H1 (cell line): ENCODE data around the gene LPP. TPM values are rescaled to one million over a fixed set of nuclear protein-coding genes. Genes with fewer than 3 reads are reported as not detected.

Experiments used
- CTCF ChIA-PET: fragments of 300-600 bp; sonication (Branson Sonifier 250); formaldehyde crosslinking; loops from one replicate; lab custom pipeline; 2021; ENCODE audit not compliant: partially characterized antibody; lab: Charles Lee
- POLR2A ChIA-PET: fragments of 300-600 bp; sonication (Branson Sonifier 250); formaldehyde crosslinking; loops from one replicate; lab custom pipeline; 2021; ENCODE audit warnings: inconsistent platforms; ENCODE audit not compliant: partially characterized antibody; lab: Charles Lee
- DNase-seq, 2 experiments: peaks; one replicate each; pipeline versions ENCODE4 v3.0.0 to v3.0.0-alpha.2; 2010 to 2022; ENCODE audit warnings: low spot score in 2 of 2, low read depth in 1 of 2, mixed read lengths in 1 of 2
- FAIRE-seq: peaks from 2 replicates; lab custom pipeline; 2011; peaks lifted over from hg19 to GRCh38; lab: Jason Lieb, UNC
- H2AFZ ChIP-seq: 2 replicates; pipeline ENCODE4 v1.8.1; 2012; ENCODE audit warnings: low read length, inconsistent platforms
- H2AK5ac ChIP-seq: 2 replicates; pipeline ENCODE4 v1.6.1; 2013; ENCODE audit warnings: low read depth, low read length
- H2BK120ac ChIP-seq: replicated peaks from 2 replicates; pipeline ENCODE3; 2013; ENCODE audit warnings: low read depth, low read length, inconsistent platforms
- H2BK12ac ChIP-seq: 2 replicates; pipeline ENCODE4 v1.6.1; 2013; ENCODE audit warnings: low read depth, low read length
- H2BK15ac ChIP-seq: 2 replicates; pipeline ENCODE4 v1.6.1; 2013; ENCODE audit warnings: low read length
- H2BK20ac ChIP-seq: 2 replicates; pipeline ENCODE4 v1.6.1; 2013; ENCODE audit warnings: low read length
- H2BK5ac ChIP-seq: 2 replicates; pipeline ENCODE4 v1.6.1; 2013; ENCODE audit warnings: low read depth, low read length
- H3K14ac ChIP-seq: 2 replicates; pipeline ENCODE4 v1.6.1; 2013; ENCODE audit warnings: inconsistent platforms; ENCODE audit not compliant: insufficient read length
- H3K18ac ChIP-seq: 2 replicates; pipeline ENCODE4 v1.6.1; 2013; ENCODE audit warnings: low read length; ENCODE audit errors: extremely low read depth
- H3K23ac ChIP-seq: 2 replicates; pipeline ENCODE4 v1.6.1; 2013; ENCODE audit warnings: inconsistent platforms; ENCODE audit not compliant: insufficient read length
- H3K23me2 ChIP-seq: 2 replicates; pipeline ENCODE4 v1.6.1; 2013; ENCODE audit warnings: low read depth, low read length
- H3K27ac ChIP-seq: 2 replicates; pipeline ENCODE4 v1.6.1; 2011; ENCODE audit warnings: low read depth, low read length, inconsistent platforms
- H3K27me3 ChIP-seq, 4 experiments: replicated peaks in 1 of 4; 1 replicate in 1 of 4; 2 replicates in 3 of 4; pipeline versions ENCODE4 v1.6.1 to v1.8.1; 2011 to 2013; ENCODE audit warnings: low read length in 3 of 4, mild to moderate bottlenecking in 3 of 4, inconsistent platforms in 2 of 4, mixed read lengths in 2 of 4, moderate library complexity in 1 of 4; ENCODE audit not compliant: control insufficient read depth in 3 of 4, insufficient read depth in 3 of 4; ENCODE audit errors: extremely low read depth in 1 of 4
- H3K36me3 ChIP-seq, 4 experiments: 2 replicates each; pipeline versions ENCODE4 v1.6.1 to v1.8.1; 2011 to 2013; ENCODE audit warnings: mild to moderate bottlenecking in 4 of 4, low read length in 3 of 4, moderate library complexity in 2 of 4, control low read depth in 1 of 4, inconsistent platforms in 1 of 4; ENCODE audit not compliant: insufficient read depth in 4 of 4, control insufficient read depth in 2 of 4
- H3K4ac ChIP-seq: replicated peaks from 2 replicates; pipeline ENCODE3; 2013; ENCODE audit warnings: low read length, low read depth, mixed read lengths, inconsistent platforms; ENCODE audit not compliant: insufficient read length
- H3K4me1 ChIP-seq, 4 experiments: replicated peaks in 1 of 4; 1 replicate in 1 of 4; 2 replicates in 3 of 4; pipeline versions ENCODE4 v1.6.1 to v1.8.1; 2011 to 2013; ENCODE audit warnings: low read length in 3 of 4, inconsistent platforms in 2 of 4, mixed read lengths in 1 of 4; ENCODE audit not compliant: insufficient read depth in 4 of 4, control insufficient read depth in 3 of 4
- H3K4me2 ChIP-seq, 2 experiments: 2 replicates each; pipeline versions ENCODE4 v1.6.1 to v1.8.1; 2011 to 2013; ENCODE audit warnings: low read depth in 2 of 2, low read length in 2 of 2, control low read depth in 1 of 2, inconsistent platforms in 1 of 2, mild to moderate bottlenecking in 1 of 2; ENCODE audit not compliant: insufficient read depth in 1 of 2
- H3K4me3 ChIP-seq, 4 experiments: fragments of 200-600, 300-600 bp in 1 of 4; sonication (generic), shearing (Covaris generic), sonication (Bioruptor Twin) in 1 of 4; 2 replicates each; pipeline versions ENCODE4 v1.5.1 to v1.8.1; 2011 to 2016; ENCODE audit warnings: low read length in 4 of 4, low read depth in 3 of 4, control low read depth in 2 of 4, inconsistent platforms in 2 of 4, mild to moderate bottlenecking in 2 of 4, mixed read lengths in 1 of 4, moderate library complexity in 1 of 4; ENCODE audit not compliant: insufficient read depth in 2 of 4; ENCODE audit errors: extremely low read depth in 1 of 4
- H3K56ac ChIP-seq: replicated peaks from 2 replicates; pipeline ENCODE3; 2013; ENCODE audit warnings: low read depth, mild to moderate bottlenecking, mixed read lengths, low read length, inconsistent platforms; ENCODE audit not compliant: insufficient read length
- H3K79me1 ChIP-seq: 2 replicates; pipeline ENCODE4 v1.6.1; 2013; ENCODE audit warnings: low read depth, low read length, control low read depth
- H3K79me2 ChIP-seq, 2 experiments: 2 replicates each; pipeline versions ENCODE4 v1.6.1 to v1.8.1; 2012 to 2013; ENCODE audit warnings: low read length in 2 of 2, mild to moderate bottlenecking in 2 of 2, inconsistent platforms in 1 of 2; ENCODE audit not compliant: insufficient read depth in 2 of 2, control insufficient read depth in 1 of 2
- H3K9ac ChIP-seq, 4 experiments: replicated peaks in 1 of 4; 1 replicate in 1 of 4; 2 replicates in 3 of 4; pipeline versions ENCODE4 v1.6.1 to v1.8.1; 2011 to 2013; ENCODE audit warnings: low read depth in 3 of 4, low read length in 3 of 4, control low read depth in 2 of 4, mild to moderate bottlenecking in 2 of 4, moderate library complexity in 2 of 4, inconsistent platforms in 1 of 4; ENCODE audit errors: extremely low read depth in 1 of 4
- H3K9me3 ChIP-seq, 2 experiments: 2 replicates each; pipeline versions ENCODE4 v1.6.1 to v1.8.1; 2012 to 2013; ENCODE audit warnings: mild to moderate bottlenecking in 2 of 2, moderate library complexity in 2 of 2, control low read depth in 1 of 2, inconsistent platforms in 1 of 2, low read depth in 1 of 2, low read length in 1 of 2, mixed read lengths in 1 of 2; ENCODE audit not compliant: insufficient read depth in 2 of 2
- H4K20me1 ChIP-seq, 2 experiments: replicated peaks in 1 of 2; 2 replicates each; pipeline versions ENCODE3 to v1.8.1; 2011 to 2013; ENCODE audit warnings: inconsistent platforms in 2 of 2, low read length in 2 of 2, mild to moderate bottlenecking in 1 of 2; ENCODE audit not compliant: insufficient read depth in 2 of 2, control insufficient read depth in 1 of 2
- H4K5ac ChIP-seq: 2 replicates; pipeline ENCODE4 v1.6.1; 2013; ENCODE audit warnings: low read length, low read depth, mixed read lengths, inconsistent platforms; ENCODE audit not compliant: insufficient read length
- H4K8ac ChIP-seq: 2 replicates; pipeline ENCODE4 v1.8.0; 2013; ENCODE audit warnings: mild to moderate bottlenecking, moderate library complexity, low read length, inconsistent platforms; ENCODE audit not compliant: insufficient read depth; ENCODE audit errors: extremely low read depth
- H4K91ac ChIP-seq: replicated peaks from 2 replicates; pipeline ENCODE3; 2013; ENCODE audit warnings: low read length, mixed read lengths, inconsistent platforms; ENCODE audit not compliant: insufficient read length
- MAX ChIP-seq: IDR thresholded peaks from 2 replicates; pipeline ENCODE4 v1.6.1; 2012; ENCODE audit warnings: inconsistent platforms
- NRF1 ChIP-seq: IDR thresholded peaks from 2 replicates; pipeline ENCODE4 v1.6.1; 2011; ENCODE audit warnings: mild to moderate bottlenecking, low read depth, low read length, improper control_type of control experiment
- SP4 ChIP-seq: IDR thresholded peaks from 2 replicates; pipeline ENCODE4 v1.6.1; 2012; ENCODE audit warnings: low read length, inconsistent platforms
- WGBS, 2 experiments: shearing (Covaris generic) in 1 of 2; methylation state at CpG; one replicate each; pipeline versions ENCODE4 v1.1.6 to v1.1.7; 2013 to 2015; ENCODE audit warnings: low lambda C conversion rate in 2 of 2, mixed read lengths in 2 of 2, inconsistent platforms in 1 of 2, low coverage in 1 of 2, missing lambda C conversion rate in 1 of 2; ENCODE audit not compliant: insufficient replicate concordance in 2 of 2, insufficient coverage in 1 of 2, insufficient read length in 1 of 2; ENCODE audit errors: extremely low coverage in 1 of 2, missing lambda C conversion rate in 1 of 2; 5-methylcytosine and 5-hydroxymethylcytosine counted together
- polyA plus RNA-seq, 7 experiments: library from polyadenylated mRNA; depleted of rRNA in 3 of 7; stranded (reverse) in 5 of 7; unstranded in 2 of 7; fragments of >200 nt in 5 of 7; fragments of 200-250 nt in 2 of 7; gene quantifications; 1 replicate in 5 of 7; 2 replicates in 1 of 7; 4 replicates in 1 of 7; pipeline versions ENCODE4 v1.2.1 to v1.2.3, GENCODE V29; 2011 to 2013; ENCODE audit warnings: missing spikeins in 2 of 7, mixed read lengths in 2 of 7
- total RNA-seq: library from RNA; stranded (reverse); fragmentation: NEBNext Ultra II Directional; extraction: Animal tissue kit (Norgen Biotek cat#: 25700); gene quantifications from 2 replicates; pipeline ENCODE4 v1.2.1, GENCODE V29; 2021

Gene LPP
- total and polyA plus RNA-seq, 2 of the 8 experiments (the other 6 are each of a cell fraction or from before 2014, with no cell fraction given) = 10.0 to 53.3 TPM

GRCh38 chr3:188298585-188298984 lies 144.6 kb downstream of the LPP start:
- H3K4me2 ChIP-seq = no peak overlapping the region
- no peak overlapping the region for H2BK15ac ChIP-seq
- no peak for FAIRE-seq
- no peak overlapping the region; the same call in 1 of the 2 replicates for H2BK5ac ChIP-seq
- CTCF ChIA-PET = interaction anchor here (0.7 to 2.9 kb wide), 12 partner anchors 9 to 656 kb away, joined by 3 to 9 read pairs (median 4); no protein-coding TSS in a partner anchor
- no peaks in the 10 kb centered on the region for H3K23me2 ChIP-seq
- no peaks in the 10 kb centered on the region for H3K9me3 ChIP-seq
- peaks cover 5% of the 10 kb centered on the region; the same call in 1 of the 2 replicates for H3K79me1 ChIP-seq
- POLR2A ChIA-PET = interaction anchor here (1.0 to 1.1 kb wide), 2 partner anchors 9 to 14 kb away, joined by 3 to 4 read pairs; no protein-coding TSS in a partner anchor
- no peak overlapping the region for H3K4me3 ChIP-seq
- H2AFZ ChIP-seq = no peak overlapping the region
- H3K79me2 ChIP-seq = no peaks in the 10 kb centered on the region
- H2BK120ac ChIP-seq = no peak overlapping the region
- H4K91ac ChIP-seq = no peak overlapping the region
- no peaks in the 10 kb centered on the region for H4K20me1 ChIP-seq
- no peak overlapping the region for H3K18ac ChIP-seq
- H3K36me3 ChIP-seq = no peaks in the 10 kb centered on the region
- WGBS, 2 experiments = 83% methylated on average over 3 of the region's 3 CpGs; no CpG with 5 or more reads in 1 of the 2 experiments
- H2AK5ac ChIP-seq = no peak overlapping the region
- H3K27me3 ChIP-seq = no peaks in the 10 kb centered on the region
- no peak overlapping the region for H3K27ac ChIP-seq
- H2BK12ac ChIP-seq = no peak overlapping the region
- no peak overlapping the region for H3K9ac ChIP-seq
- TF ChIP-seq NRF1 (no peak), MAX (0 out of 2 replicates have a peak, but pooled peaks have one; percentile 24), SP4 (no peak)
- peak overlapping the region; percentile 21; the same call in 1 of the 2 replicates for H2BK20ac ChIP-seq
- no peak overlapping the region for H3K56ac ChIP-seq
- H4K8ac ChIP-seq = no peak overlapping the region
- H4K5ac ChIP-seq = no peak overlapping the region
- H3K23ac ChIP-seq = no peak overlapping the region
- peaks cover 0 to 22% (median 20%) of the 10 kb centered on the region in 4 experiments; a peak in 6 of 7 replicates for H3K4me1 ChIP-seq
- H3K14ac ChIP-seq = no peak overlapping the region
- DNase-seq = no peak
- no peak overlapping the region for H3K4ac ChIP-seq
